Stomach (tissue), 4 donors: ENCODE measurements around the gene TRIM22.
"Not testable (repeated sequence)": the region's sequence is repeated elsewhere in the genome, so short reads cannot be mapped to it uniquely, and the experiment has no call there.

Experiments
- CTCF ChIP-seq, 7 experiments: fragments of 450-650 bp in 4 of 7; fragments of 200-600 bp in 3 of 7; sonication (generic) in 3 of 7; IDR thresholded peaks; one replicate each; pipeline ENCODE4 v1.5.1; 2016 to 2019; ENCODE audit warnings: antibody characterized with exemption in 7 of 7, control low read depth in 2 of 7, mild to moderate bottlenecking in 1 of 7
- EP300 ChIP-seq: sonication (generic); formaldehyde crosslinking; IDR thresholded peaks from one replicate; pipeline ENCODE4 v1.6.1; 2017; ENCODE audit warnings: antibody characterized with exemption
- POLR2A ChIP-seq, 4 donors: fragments of 450-650 bp; IDR thresholded peaks; one replicate each; pipeline ENCODE4 v1.6.1; 2016; ENCODE audit warnings: antibody characterized with exemption in 4 of 4, control low read depth in 2 of 4, mild to moderate bottlenecking in 1 of 4, moderate library complexity in 1 of 4
- POLR2AphosphoS5 ChIP-seq, 3 donors: sonication (generic); formaldehyde crosslinking; IDR thresholded peaks; one replicate each; pipeline ENCODE4 v1.6.1; 2016; ENCODE audit warnings: antibody characterized with exemption in 3 of 3

GRCh38 chr11:5716518-5716917 lies 26.9 kb downstream of the TRIM22 start:
- TF ChIP-seq CTCF (IDR thresholded peaks at IDR 0.05); EP300; POLR2AphosphoS5 (IDR thresholded peaks at IDR 0.05); POLR2A (IDR thresholded peaks at IDR 0.05): not testable (repeated sequence)
